ENCODE data around the gene KCNK3. TPM values are rescaled to one million over a fixed set of nuclear protein-coding genes. Genes with fewer than 3 reads are reported as not detected.

The KCNK3 gene
- total RNA-seq, 1 experiment from 2014 or later: 0.09 TPM

GRCh38 chr2:26735883-26736588 lies 43.5 kb downstream of the KCNK3 start:
- TF ChIP-seq CTCF (conservative IDR thresholded peaks at IDR 0.05): no peak
- Histone ChIP-seq H3K18ac (ENCODE audit: insufficient read length, low read depth, low read length) (no peak overlapping the region), H3K23ac (ENCODE audit: insufficient read length, low read depth, low read length) (no peak overlapping the region), H3K79me1 (ENCODE audit: insufficient read depth, low read depth, low read length, poor library complexity, severe bottlenecking) (no peaks in the 10 kb centered on the region), H3K23me2 (ENCODE audit: insufficient read length, low read depth, low read length, poor library complexity, severe bottlenecking) (no peaks in the 10 kb centered on the region), H2AFZ (ENCODE audit: low read length) (no peak overlapping the region), H3K4me1 (ENCODE audit: insufficient read depth, low read length) (no peaks in the 10 kb centered on the region), H4K8ac (replicated peaks; ENCODE audit: insufficient read length, low read depth, low read length) (no peak overlapping the region), H2BK20ac (ENCODE audit: low read depth, low read length, poor library complexity, severe bottlenecking) (no peak overlapping the region), H4K20me1 (ENCODE audit: control insufficient read depth, insufficient read depth, insufficient read length) (no peaks in the 10 kb centered on the region), H2BK12ac (ENCODE audit: insufficient read length, low read depth, low read length) (no peak overlapping the region), H2BK15ac (ENCODE audit: low read depth, low read length) (no peak overlapping the region), H2AK5ac (ENCODE audit: insufficient read length, low read length) (no peak overlapping the region), H3K4me2 (ENCODE audit: insufficient read depth, insufficient read length, low read length) (no peak overlapping the region), H3T11ph (ENCODE audit: low read length) (no peak overlapping the region), H3K4ac (ENCODE audit: low read depth, low read length) (no peak overlapping the region), H4K5ac (ENCODE audit: insufficient read length, low read depth, low read length) (no peak overlapping the region), H3K79me2 (ENCODE audit: insufficient read depth, low read length) (no peaks in the 10 kb centered on the region), H4K91ac (ENCODE audit: insufficient read length, low read depth, low read length) (no peak overlapping the region), H3K27me3 (ENCODE audit: insufficient read depth, low read length) (no peaks in the 10 kb centered on the region), H3K9me3 (ENCODE audit: control insufficient read depth, low read depth, low read length) (no peaks in the 10 kb centered on the region), H3K14ac (ENCODE audit: insufficient read depth, low read length) (no peak overlapping the region), H3K9ac (ENCODE audit: extremely low read depth, insufficient read length, low read length) (no peak overlapping the region), H2BK120ac (ENCODE audit: low read depth, low read length, poor library complexity, severe bottlenecking) (no peak overlapping the region), H3K56ac (ENCODE audit: insufficient read length, low read depth, low read length) (no peak overlapping the region), H3K27ac (ENCODE audit: insufficient read length, low read depth, low read length) (no peak overlapping the region), H2BK5ac (ENCODE audit: insufficient read length, low read length) (no peak overlapping the region)
- no peak overlapping the region for H3K4me3 Mint-ChIP-seq
- H3K36me3 Mint-ChIP-seq (ENCODE audit: insufficient read depth in 1 of 3, low read depth in 3 of 3): no peaks in the 10 kb centered on the region
- H3K27me3 Mint-ChIP-seq (ENCODE audit: low read depth): peaks cover 6% of the 10 kb centered on the region
- no peaks in the 10 kb centered on the region for H3K9me3 Mint-ChIP-seq
- H3K4me1 Mint-ChIP-seq: 0 out of 4 replicates have a peak, but pooled peaks cover 0 to 2% of the 10 kb centered on the region in 2 experiments
- WGBS (ENCODE audit: extremely low coverage, insufficient read length, low lambda C conversion rate): no CpG with 5 or more reads among the region's 8 CpGs
- DNase-seq: no peak
- no peak overlapping the region for H3K27ac Mint-ChIP-seq

Data from H9 (cell line).